Bronchial epithelial cell (primary cell): ENCODE results near the gene NPAS3. TPM values are rescaled to one million over a fixed set of nuclear protein-coding genes. Genes with fewer than 3 reads are reported as not detected.

Experiments
- DNase-seq: peaks from one replicate; pipeline ENCODE4 v3.0.0-alpha.2; 2010; ENCODE audit warnings: low read depth
- FAIRE-seq: peaks from 2 replicates; lab custom pipeline; 2011; peaks lifted over from hg19 to GRCh38; lab: Jason Lieb, UNC
- H3K27me3 ChIP-seq: 2 replicates; pipeline ENCODE4 v1.5.1; 2011; ENCODE audit warnings: low read length; ENCODE audit not compliant: control insufficient read depth, insufficient read depth
- H3K36me3 ChIP-seq: 2 replicates; pipeline ENCODE4 v1.5.1; 2011; ENCODE audit warnings: low read length; ENCODE audit not compliant: control insufficient read depth, insufficient read depth
- H3K4me3 ChIP-seq: 2 replicates; pipeline ENCODE4 v1.5.1; 2011; ENCODE audit warnings: mild to moderate bottlenecking, low read depth, low read length, control low read depth
- total RNA-seq: library from RNA; depleted of rRNA; stranded (reverse); fragments of >200 nt; gene quantifications from 2 replicates; pipeline ENCODE4 v1.2.1, GENCODE V29; 2014
- TF ChIP-seq, protein P1 (sequence below): IDR thresholded peaks from 2 replicates; pipeline ENCODE4 v1.5.1; 2011; ENCODE audit warnings: mild to moderate bottlenecking, moderate library complexity, low read length, control low read depth, inconsistent platforms; ENCODE audit not compliant: insufficient read depth, severe bottlenecking

Gene NPAS3
- total RNA-seq, 1 donor from 2014 or later, result not detected

GRCh38 chr14:33201116-33201515, 262.4 kb downstream of the NPAS3 start:
- H3K27me3 ChIP-seq, result no peaks in the 10 kb centered on the region
- FAIRE-seq (no peak), DNase-seq (no peak)
- TF ChIP-seq, protein P1, sequence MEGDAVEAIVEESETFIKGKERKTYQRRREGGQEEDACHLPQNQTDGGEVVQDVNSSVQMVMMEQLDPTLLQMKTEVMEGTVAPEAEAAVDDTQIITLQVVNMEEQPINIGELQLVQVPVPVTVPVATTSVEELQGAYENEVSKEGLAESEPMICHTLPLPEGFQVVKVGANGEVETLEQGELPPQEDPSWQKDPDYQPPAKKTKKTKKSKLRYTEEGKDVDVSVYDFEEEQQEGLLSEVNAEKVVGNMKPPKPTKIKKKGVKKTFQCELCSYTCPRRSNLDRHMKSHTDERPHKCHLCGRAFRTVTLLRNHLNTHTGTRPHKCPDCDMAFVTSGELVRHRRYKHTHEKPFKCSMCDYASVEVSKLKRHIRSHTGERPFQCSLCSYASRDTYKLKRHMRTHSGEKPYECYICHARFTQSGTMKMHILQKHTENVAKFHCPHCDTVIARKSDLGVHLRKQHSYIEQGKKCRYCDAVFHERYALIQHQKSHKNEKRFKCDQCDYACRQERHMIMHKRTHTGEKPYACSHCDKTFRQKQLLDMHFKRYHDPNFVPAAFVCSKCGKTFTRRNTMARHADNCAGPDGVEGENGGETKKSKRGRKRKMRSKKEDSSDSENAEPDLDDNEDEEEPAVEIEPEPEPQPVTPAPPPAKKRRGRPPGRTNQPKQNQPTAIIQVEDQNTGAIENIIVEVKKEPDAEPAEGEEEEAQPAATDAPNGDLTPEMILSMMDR, result no peak
- no peak overlapping the region for H3K4me3 ChIP-seq
- no peaks in the 10 kb centered on the region for H3K36me3 ChIP-seq

DNA sequence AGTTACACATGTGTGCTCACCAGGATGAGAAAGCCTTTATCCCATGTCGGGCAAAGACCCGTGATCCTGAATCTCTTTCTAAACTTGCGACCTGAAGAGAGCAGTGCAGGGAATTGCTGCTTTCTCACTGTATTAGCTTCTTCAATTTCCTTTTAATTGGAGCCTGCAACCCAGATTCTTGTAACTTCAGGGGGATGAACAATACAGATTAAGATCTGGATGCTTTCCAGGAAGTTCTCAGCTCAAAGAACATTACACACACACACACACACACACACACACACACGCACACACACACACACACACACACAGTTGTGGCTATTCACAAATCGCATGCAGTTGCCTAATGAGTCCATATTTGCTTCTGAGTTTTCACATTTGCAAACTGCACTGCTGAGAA, 268.3 kb downstream of the NPAS3 start:
- DNase-seq, result no peak
- H3K4me3 ChIP-seq, result no peak overlapping the region
- no peaks in the 10 kb centered on the region for H3K36me3 ChIP-seq
- TF ChIP-seq, protein P1, result no peak
- H3K27me3 ChIP-seq, result no peaks in the 10 kb centered on the region
- no peak for FAIRE-seq

DNA sequence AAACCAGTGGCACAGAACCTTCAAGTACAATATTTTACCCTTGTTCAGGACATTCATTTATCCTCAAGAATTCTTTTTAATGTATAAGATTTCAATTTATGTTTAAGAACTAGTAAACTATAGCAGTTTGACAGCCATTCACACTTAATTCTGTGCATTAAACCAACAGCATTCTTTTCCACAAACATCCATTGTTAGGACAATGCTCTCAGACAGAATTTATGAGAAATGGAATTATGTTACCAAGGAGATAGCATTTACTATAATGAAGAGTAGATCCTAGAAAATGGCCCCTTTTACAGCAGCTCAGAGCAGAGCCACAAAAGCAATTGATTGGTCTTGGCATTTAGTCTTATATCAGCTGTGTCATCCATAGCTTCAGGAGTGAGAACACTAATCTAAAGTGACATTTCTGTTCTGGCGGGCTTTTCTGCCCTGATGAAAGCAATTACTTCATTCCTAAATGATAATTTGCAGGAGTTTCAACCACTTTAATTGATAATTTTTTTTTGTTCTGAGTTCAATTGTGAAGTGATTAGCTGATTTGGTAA, 268.9 kb downstream of the NPAS3 start:
- FAIRE-seq (no peak), DNase-seq (no peak)
- TF ChIP-seq, protein P1, result no peak
- H3K36me3 ChIP-seq, result no peaks in the 10 kb centered on the region
- no peak overlapping the region for H3K4me3 ChIP-seq
- no peaks in the 10 kb centered on the region for H3K27me3 ChIP-seq

- DNase-seq (peak; percentile 21), FAIRE-seq (no peak)
- Histone ChIP-seq H3K27me3 (no peaks in the 10 kb centered on the region), H3K4me3 (no peak overlapping the region), H3K36me3 (no peaks in the 10 kb centered on the region)
- TF ChIP-seq, protein P1, result no peak
These were observed 271.6 kb downstream of the NPAS3 start for GRCh38 chr14:33210311-33210710.

DNA sequence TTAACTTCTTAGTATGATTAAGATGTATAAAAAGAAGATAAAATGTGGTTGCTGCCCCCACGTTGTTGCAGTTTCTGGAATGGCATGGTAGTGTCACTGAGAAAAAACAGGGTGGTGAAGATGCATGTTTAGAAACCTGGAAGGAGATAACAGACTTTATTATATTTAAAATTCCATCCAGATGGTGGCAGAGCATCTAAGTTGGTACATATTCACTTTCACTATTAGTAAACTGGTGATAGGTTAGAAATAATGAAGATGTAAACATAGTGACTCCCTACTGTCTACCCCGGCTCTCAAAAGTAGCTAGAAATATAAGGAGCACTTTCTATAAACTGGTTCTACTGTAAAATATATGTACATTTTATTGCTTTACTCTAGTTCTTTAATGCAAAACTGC, 279.3 kb downstream of the NPAS3 start:
- FAIRE-seq, result no peak
- TF ChIP-seq, protein P1, result no peak

GRCh38 chr14:33219957-33220356, 281.3 kb downstream of the NPAS3 start:
- Histone ChIP-seq H3K36me3 (no peaks in the 10 kb centered on the region), H3K4me3 (no peak overlapping the region), H3K27me3 (no peaks in the 10 kb centered on the region)
- TF ChIP-seq, protein P1, result no peak
- DNase-seq, result no peak
- FAIRE-seq, result no peak

More for the DNA sequence above, 279.3 kb downstream of the NPAS3 start:
- Histone ChIP-seq H3K4me3 (no peak overlapping the region), H3K27me3 (no peaks in the 10 kb centered on the region), H3K36me3 (no peaks in the 10 kb centered on the region)
- DNase-seq, result no peak
